Left lung (tissue), 14 donors: ENCODE results near the gene ZNF57. TPM values are rescaled to one million over a fixed set of nuclear protein-coding genes. Genes with fewer than 3 reads are reported as not detected.

Source experiments
- ATAC-seq: fragments of 200-7000 bp; cut with Tn5 transposase; one replicate; pipeline ENCODE4 v1.9.1; 2020; ENCODE audit warnings: moderate library complexity
- DNase-seq, 4 donors: peaks; one replicate each; pipeline ENCODE4 v3.0.0-alpha.2; 2013 to 2020
- H3K27ac ChIP-seq, 2 donors: fragments of 200-600 bp; sonication (generic) in 1 of 2; one replicate each; pipeline versions ENCODE4 v1.5.0 to v1.8.0; 2020 to 2021
- H3K27me3 ChIP-seq, 2 donors: fragments of 200-600 bp; sonication (generic) in 1 of 2; one replicate each; pipeline versions ENCODE4 v1.5.0 to v1.8.0; 2020 to 2021
- H3K36me3 ChIP-seq, 2 donors: fragments of 200-600 bp; sonication (generic) in 1 of 2; one replicate each; pipeline versions ENCODE4 v1.5.0 to v1.8.0; 2020 to 2021
- H3K4me1 ChIP-seq, 2 donors: fragments of 200-600 bp; one replicate each; pipeline ENCODE4 v1.8.0; 2021
- H3K4me3 ChIP-seq, 2 donors: fragments of 200-600 bp; sonication (generic) in 1 of 2; one replicate each; pipeline versions ENCODE4 v1.5.0 to v1.8.0; 2020 to 2021; ENCODE audit warnings: mild to moderate bottlenecking in 1 of 2
- H3K9me3 ChIP-seq, 2 donors: fragments of 200-600 bp; sonication (generic) in 1 of 2; one replicate each; pipeline versions ENCODE4 v1.5.0 to v1.8.0; 2020 to 2021
- intact Hi-C, 2 donors: fragments of 100-400 bp; cut with DNase I; formaldehyde crosslinking; loops; one replicate each; pipeline versions ENCODE4 v1.11.2 to v1.14.2; 2022
- long read RNA-seq, 12 donors: library from polyadenylated mRNA in 2 of 12; unstranded in 2 of 12; transcript quantifications; one replicate each; pipeline ENCODE4 v2.0.0 and lab custom pipeline, GENCODE V29; 2019 to 2026
- polyA plus RNA-seq, 6 donors: library from polyadenylated mRNA; unstranded; fragments of 120-200 nt; gene quantifications; one replicate each; pipeline ENCODE4 v1.2.1, GENCODE V29; 2013; ENCODE audit not compliant: insufficient read length in 6 of 6
- total RNA-seq, 2 donors: library from RNA; stranded (reverse); fragmentation: NEBNext Ultra II Directional; extraction: Animal tissue kit (Norgen Biotek cat#: 25700); gene quantifications; one replicate each; pipeline ENCODE4 v1.2.1, GENCODE V29; 2021
- TF ChIP-seq, protein P1 (sequence below), 2 donors: fragments of 200-600 bp; sonication (generic) in 1 of 2; IDR thresholded peaks; one replicate each; pipeline versions ENCODE4 v1.5.0 to v1.8.0; 2021; ENCODE audit warnings: antibody characterized with exemption in 2 of 2
- donor health status: DM: no; HTN: yes; CAD: no.
- donor health status: DM: no; HTN: no; CAD: no.

The ZNF57 gene
- total RNA-seq: 1 to 10 TPM; 5.7 to 6.6 TPM
- 1 to 10 TPM; 6.6 to 7.9 (median 7.4) TPM for polyA plus RNA-seq
- long read RNA-seq, donor 1, partial matches to known transcripts: 442 of 788 reads
- long read RNA-seq, donor 1, other reads (novel, unspliced or antisense): 345 of 788 reads
- long read RNA-seq, donor 2, partial matches to known transcripts: 0 of 1 reads
- long read RNA-seq, donor 2, other reads (novel, unspliced or antisense): 0 of 1 reads
- long read RNA-seq, donor 3, transcript ZNF57-201 (4 exons, 2,003 nt): major isoform, 5 of 5 reads
- long read RNA-seq, donor 3, partial matches to known transcripts: 0 of 5 reads
- long read RNA-seq, donor 3, other reads (novel, unspliced or antisense): 0 of 5 reads
- long read RNA-seq, donor 4, partial matches to known transcripts: 0 of 3 reads
- long read RNA-seq, donor 4, other reads (novel, unspliced or antisense): 1 of 3 reads
- long read RNA-seq, donor 5, partial matches to known transcripts: 0 of 3 reads
- long read RNA-seq, donor 5, other reads (novel, unspliced or antisense): 0 of 3 reads
- long read RNA-seq, donor 6, partial matches to known transcripts: 0 of 2 reads
- long read RNA-seq, donor 6, other reads (novel, unspliced or antisense): 0 of 2 reads
- long read RNA-seq, donor 7, partial matches to known transcripts: 0 of 3 reads
- long read RNA-seq, donor 7, other reads (novel, unspliced or antisense): 0 of 3 reads
- long read RNA-seq, donor 8: 0 reads
- long read RNA-seq, donor 9: 0 reads
- long read RNA-seq, donor 10: 0 reads
- long read RNA-seq, donor 11: 0 reads
- long read RNA-seq, donor 12, partial matches to known transcripts: 0 of 2 reads
- long read RNA-seq, donor 12, other reads (novel, unspliced or antisense): 0 of 2 reads

- Histone ChIP-seq H3K27ac (peak within 1 kb of the TSS; percentile 88), H3K36me3 (no peaks in the 10 kb centered on the region), H3K4me3 (peak within 1 kb of the TSS; percentile 58 to 59), H3K4me1 (peaks cover 5 to 10% of the 10 kb centered on the region in 2 donors), H3K9me3 (peaks cover 0 to 18% of the 10 kb centered on the region in 2 donors), H3K27me3 (no peaks in the 10 kb centered on the region)
- peak; percentile 98 for ATAC-seq
- intact Hi-C loops: no loop called here
- DNase-seq: peak; percentile 97 to 100 (median 98)
- TF ChIP-seq, protein P1, sequence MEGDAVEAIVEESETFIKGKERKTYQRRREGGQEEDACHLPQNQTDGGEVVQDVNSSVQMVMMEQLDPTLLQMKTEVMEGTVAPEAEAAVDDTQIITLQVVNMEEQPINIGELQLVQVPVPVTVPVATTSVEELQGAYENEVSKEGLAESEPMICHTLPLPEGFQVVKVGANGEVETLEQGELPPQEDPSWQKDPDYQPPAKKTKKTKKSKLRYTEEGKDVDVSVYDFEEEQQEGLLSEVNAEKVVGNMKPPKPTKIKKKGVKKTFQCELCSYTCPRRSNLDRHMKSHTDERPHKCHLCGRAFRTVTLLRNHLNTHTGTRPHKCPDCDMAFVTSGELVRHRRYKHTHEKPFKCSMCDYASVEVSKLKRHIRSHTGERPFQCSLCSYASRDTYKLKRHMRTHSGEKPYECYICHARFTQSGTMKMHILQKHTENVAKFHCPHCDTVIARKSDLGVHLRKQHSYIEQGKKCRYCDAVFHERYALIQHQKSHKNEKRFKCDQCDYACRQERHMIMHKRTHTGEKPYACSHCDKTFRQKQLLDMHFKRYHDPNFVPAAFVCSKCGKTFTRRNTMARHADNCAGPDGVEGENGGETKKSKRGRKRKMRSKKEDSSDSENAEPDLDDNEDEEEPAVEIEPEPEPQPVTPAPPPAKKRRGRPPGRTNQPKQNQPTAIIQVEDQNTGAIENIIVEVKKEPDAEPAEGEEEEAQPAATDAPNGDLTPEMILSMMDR (IDR thresholded peaks at IDR 0.05): no peak
These were observed at the start of gene ZNF57 for GRCh38 chr19:2900296-2901252. TSS of gene ZNF57 (plus strand) at chr19:2900928. CDS start at chr19:2901046, 118 bp downstream.

GRCh38 chr19:2852598-2852997 is 48.1 kb upstream of the ZNF57 start:
- Histone ChIP-seq H3K9me3 (peaks cover 6 to 93% of the 10 kb centered on the region in 2 donors), H3K27me3 (no peaks in the 10 kb centered on the region), H3K36me3 (peaks cover 2 to 59% of the 10 kb centered on the region in 2 donors), H3K4me3 (no peak overlapping the region), H3K27ac (no peak overlapping the region), H3K4me1 (peaks cover 0 to 4% of the 10 kb centered on the region in 2 donors)
- TF ChIP-seq, protein P1 (IDR thresholded peaks at IDR 0.05): no peak
- ATAC-seq: no peak
- no peak for DNase-seq
- intact Hi-C loops: no loop called here

- Histone ChIP-seq H3K36me3 (peaks cover 2 to 59% of the 10 kb centered on the region in 2 donors), H3K4me1 (peaks cover 0 to 4% of the 10 kb centered on the region in 2 donors), H3K27ac (no peak overlapping the region), H3K4me3 (no peak overlapping the region), H3K27me3 (no peaks in the 10 kb centered on the region), H3K9me3 (peaks cover 6 to 93% of the 10 kb centered on the region in 2 donors)
- DNase-seq (no peak), ATAC-seq (no peak)
- intact Hi-C loops: no loop called here
- TF ChIP-seq, protein P1 (IDR thresholded peaks at IDR 0.05): no peak
These were observed 47.6 kb upstream of the ZNF57 start for GRCh38 chr19:2853015-2853606.

- no peak overlapping the region for H3K27ac ChIP-seq
- H3K36me3 ChIP-seq: peaks cover 2 to 59% of the 10 kb centered on the region in 2 donors
- intact Hi-C loops: no loop called here
These were observed 45.9 kb upstream of the ZNF57 start for GRCh38 chr19:2854849-2855248.

More at GRCh38 chr19:2854849-2855248, 45.9 kb upstream of the ZNF57 start:
- no peak overlapping the region for H3K4me3 ChIP-seq
- no peak for ATAC-seq
- H3K9me3 ChIP-seq: peaks cover 6 to 96% of the 10 kb centered on the region in 2 donors
- no peak for DNase-seq
- TF ChIP-seq, protein P1 (IDR thresholded peaks at IDR 0.05): no peak
- peaks cover 0 to 4% of the 10 kb centered on the region in 2 donors for H3K4me1 ChIP-seq
- H3K27me3 ChIP-seq: no peaks in the 10 kb centered on the region
